ENCODE data around the gene NEB. TPM values are rescaled to one million over a fixed set of nuclear protein-coding genes. Genes with fewer than 3 reads are reported as not detected.

Gene NEB
- total and polyA plus RNA-seq, 2 of the 4 experiments (the other 2 are of a cell fraction), result under 0.01 TPM; not detected in 1

- ChIA-PET CTCF (no interaction called here), POLR2A (ENCODE audit: unreplicated experiment) (interaction anchor here (0.6 kb wide), 1 partner anchor 8 kb away, joined by 5 read pairs; no protein-coding TSS in a partner anchor)
- in situ Hi-C loops (cut with MboI; ENCODE audit: low sequenced_read_pairs) (no loop called here), dilution Hi-C loops (cut with HindIII; ENCODE audit: low sequenced_read_pairs, unreplicated experiment) (no loop called here), intact Hi-C loops (cut with micrococcal nuclease) (no loop called here)
- Histone ChIP-seq H2BK5ac (ENCODE audit: low read depth, low read length, poor library complexity, severe bottlenecking) (no peak overlapping the region), H3K27ac (ENCODE audit: insufficient read depth, low read length) (no peak overlapping the region), H3K9ac (ENCODE audit: low read depth, low read length) (no peak overlapping the region), H2BK120ac (ENCODE audit: low read depth, low read length) (no peak overlapping the region), H3K9me3 (ENCODE audit: control insufficient read depth, insufficient read depth, low read length) (no peaks in the 10 kb centered on the region), H3K9me1 (ENCODE audit: insufficient read depth, low read length) (peaks cover 2% of the 10 kb centered on the region), H4K8ac (ENCODE audit: low read depth in 2 of 2, low read length in 2 of 2) (no peak overlapping the region), H3K27me3 (ENCODE audit: control insufficient read depth, insufficient read depth, low read length) (no peaks in the 10 kb centered on the region), H3K14ac (replicated peaks; ENCODE audit: low read depth, low read length) (no peak overlapping the region), H2BK20ac (ENCODE audit: low read depth, low read length) (no peak overlapping the region), H3K79me1 (ENCODE audit: low read depth in 1 of 2, low read length in 2 of 2) (no peaks in the 10 kb centered on the region), H3K4me3 (ENCODE audit: insufficient read depth, low read depth, low read length) (no peak overlapping the region), H2BK15ac (ENCODE audit: low read depth, low read length) (no peak overlapping the region), H3K56ac (ENCODE audit: extremely low read depth, insufficient read depth, low read length) (no peak overlapping the region), H3K4me2 (ENCODE audit: low read depth, low read length) (no peak overlapping the region), H3K4ac (ENCODE audit: low read depth, low read length) (no peak overlapping the region), H3K4me1 (ENCODE audit: control insufficient read depth, insufficient read depth, low read length) (no peaks in the 10 kb centered on the region), H2AFZ (replicated peaks; ENCODE audit: low read length, poor library complexity) (no peak overlapping the region), H4K91ac (ENCODE audit: insufficient read depth, low read depth, low read length) (no peak overlapping the region), H2AK9ac (replicated peaks; ENCODE audit: low read depth, low read length, poor library complexity) (no peak overlapping the region), H4K5ac (ENCODE audit: low read depth, low read length) (no peak overlapping the region), H4K20me1 (ENCODE audit: insufficient read depth, low read length) (no peaks in the 10 kb centered on the region), H3K23ac (ENCODE audit: low read depth, low read length) (no peak overlapping the region), H3K36me3 (ENCODE audit: control insufficient read depth, insufficient read depth, low read length) (peaks cover 10% of the 10 kb centered on the region), H3K18ac (ENCODE audit: low read depth, low read length) (no peak overlapping the region), H2AK5ac (ENCODE audit: low read depth, low read length) (no peak overlapping the region)
- BruUV-seq (replicated peaks), result no TSS peak
- TF ChIP-seq FOS (IDR thresholded peaks at IDR 0.05; ENCODE audit: low read depth, low read length) (no peak), SMC3 (IDR thresholded peaks at IDR 0.05; ENCODE audit: low read depth, low read length) (no peak), BHLHE40 (IDR thresholded peaks at IDR 0.05; ENCODE audit: low read depth, low read length) (no peak), MAZ (IDR thresholded peaks at IDR 0.05; ENCODE audit: borderline replicate concordance, low read depth, low read length) (no peak)
- DNase-seq, result no peak
- ATAC-seq (ENCODE audit: low read depth), result no peak
- WGBS, 2 experiments (ENCODE audit: extremely low coverage in 2 of 2, insufficient read length in 1 of 2), result no CpG with 5 or more reads among the region's 2 CpGs
These were observed 48.9 kb upstream of the NEB start for GRCh38 chr2:151783133-151783520.

All from IMR-90 (cell line).